GM10847 (cell line): ENCODE results near the gene SCAPER.

Experiments used
- POLR2A ChIP-seq: IDR thresholded peaks from 2 replicates; pipeline ENCODE4 v1.6.1; 2011; ENCODE audit not compliant: insufficient read length; ENCODE audit errors: extremely low read depth

The SCAPER gene

GRCh38 chr15:76584868-76585575 lies 320.1 kb downstream of the SCAPER start:
- TF ChIP-seq POLR2A = no peak

GRCh38 chr15:76582550-76582949 lies 322.6 kb downstream of the SCAPER start:
- TF ChIP-seq POLR2A = no peak

- no peak for TF ChIP-seq POLR2A
These were observed 327.1 kb downstream of the SCAPER start for GRCh38 chr15:76577879-76578512.

- no peak for TF ChIP-seq POLR2A
These were observed 328.4 kb downstream of the SCAPER start for GRCh38 chr15:76576523-76577279.

GRCh38 chr15:76575679-76576078 lies 329.5 kb downstream of the SCAPER start:
- TF ChIP-seq POLR2A = no peak

GRCh38 chr15:76575274-76575673 lies 329.9 kb downstream of the SCAPER start:
- TF ChIP-seq POLR2A = no peak

GRCh38 chr15:76572983-76573314 lies 332.2 kb downstream of the SCAPER start:
- TF ChIP-seq POLR2A = no peak

- no peak for TF ChIP-seq POLR2A
These were observed 338.9 kb downstream of the SCAPER start for GRCh38 chr15:76566276-76566675.

GRCh38 chr15:76565366-76565765 lies 339.8 kb downstream of the SCAPER start:
- no peak for TF ChIP-seq POLR2A

GRCh38 chr15:76555247-76555646 lies 349.9 kb downstream of the SCAPER start:
- TF ChIP-seq POLR2A = no peak

- TF ChIP-seq POLR2A = no peak
These were observed 351.6 kb downstream of the SCAPER start for GRCh38 chr15:76553564-76553963.

GRCh38 chr15:76553102-76553501 lies 352.0 kb downstream of the SCAPER start:
- no peak for TF ChIP-seq POLR2A

- TF ChIP-seq POLR2A = no peak
These were observed 358.3 kb downstream of the SCAPER start for GRCh38 chr15:76546805-76547204.

- no peak for TF ChIP-seq POLR2A
These were observed 371.1 kb downstream of the SCAPER start for GRCh38 chr15:76533995-76534394.

GRCh38 chr15:76533060-76533820 lies 371.9 kb downstream of the SCAPER start:
- TF ChIP-seq POLR2A = no peak
